GM12872 (cell line): Measurements from ENCODE around the gene C19orf47.

Experiments
- TF ChIP-seq, protein P1 (sequence below): IDR thresholded peaks from 3 replicates; pipeline ENCODE4 v1.5.1; 2011; ENCODE audit warnings: low read depth, mild to moderate bottlenecking, low read length, moderate library complexity; ENCODE audit not compliant: insufficient read depth

C19orf47 gene

GRCh38 chr19:40355975-40356680 lies 7.9 kb upstream of the C19orf47 start:
- TF ChIP-seq, protein P1, sequence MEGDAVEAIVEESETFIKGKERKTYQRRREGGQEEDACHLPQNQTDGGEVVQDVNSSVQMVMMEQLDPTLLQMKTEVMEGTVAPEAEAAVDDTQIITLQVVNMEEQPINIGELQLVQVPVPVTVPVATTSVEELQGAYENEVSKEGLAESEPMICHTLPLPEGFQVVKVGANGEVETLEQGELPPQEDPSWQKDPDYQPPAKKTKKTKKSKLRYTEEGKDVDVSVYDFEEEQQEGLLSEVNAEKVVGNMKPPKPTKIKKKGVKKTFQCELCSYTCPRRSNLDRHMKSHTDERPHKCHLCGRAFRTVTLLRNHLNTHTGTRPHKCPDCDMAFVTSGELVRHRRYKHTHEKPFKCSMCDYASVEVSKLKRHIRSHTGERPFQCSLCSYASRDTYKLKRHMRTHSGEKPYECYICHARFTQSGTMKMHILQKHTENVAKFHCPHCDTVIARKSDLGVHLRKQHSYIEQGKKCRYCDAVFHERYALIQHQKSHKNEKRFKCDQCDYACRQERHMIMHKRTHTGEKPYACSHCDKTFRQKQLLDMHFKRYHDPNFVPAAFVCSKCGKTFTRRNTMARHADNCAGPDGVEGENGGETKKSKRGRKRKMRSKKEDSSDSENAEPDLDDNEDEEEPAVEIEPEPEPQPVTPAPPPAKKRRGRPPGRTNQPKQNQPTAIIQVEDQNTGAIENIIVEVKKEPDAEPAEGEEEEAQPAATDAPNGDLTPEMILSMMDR, result no peak

DNA sequence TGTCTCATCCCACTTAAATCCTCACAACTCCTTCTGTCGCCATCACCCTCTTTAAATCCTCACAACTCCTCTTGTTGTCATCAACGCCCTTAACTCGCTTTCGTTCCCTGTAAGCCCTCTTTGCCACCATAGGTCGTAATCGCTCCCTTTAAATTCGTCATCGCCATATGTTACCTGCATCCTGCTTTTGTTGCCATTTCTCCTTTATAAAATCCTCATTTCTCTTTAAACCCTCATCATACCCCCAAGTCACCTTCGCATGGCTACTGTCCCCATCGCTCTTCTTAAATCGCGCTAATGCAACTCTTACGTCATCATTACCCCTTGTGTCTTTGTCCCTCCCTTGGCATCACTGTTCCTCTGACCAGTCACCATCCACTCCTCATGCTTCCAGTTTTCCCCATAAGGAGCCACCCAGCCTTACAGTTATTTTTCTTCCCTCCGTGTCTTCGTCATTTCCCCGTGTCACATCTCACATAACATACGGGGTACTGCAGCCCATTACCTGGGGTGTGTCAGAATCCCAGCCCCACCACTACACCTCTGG lies 837 bp upstream of the C19orf47 start:
- TF ChIP-seq, protein P1, result no peak

DNA sequence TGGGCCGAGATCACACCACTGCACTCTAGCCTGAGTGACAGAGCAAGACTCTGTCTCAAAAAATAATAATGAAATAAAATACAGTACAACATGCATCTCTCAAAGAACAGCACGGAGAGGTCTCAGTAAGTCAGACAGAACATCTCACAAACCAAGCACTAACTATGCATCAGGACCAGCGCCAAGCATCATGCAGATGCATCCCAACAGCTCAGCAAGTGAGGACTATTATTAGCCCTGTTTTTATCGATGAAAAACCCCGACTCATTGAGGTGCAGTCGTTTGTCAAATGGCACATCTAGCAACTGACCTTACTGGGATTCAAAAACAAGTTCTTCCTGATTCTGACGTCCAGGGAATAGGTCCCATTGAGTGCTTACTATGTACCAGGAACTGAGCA lies 3.8 kb downstream of the C19orf47 start:
- TF ChIP-seq, protein P1, result no peak

DNA sequence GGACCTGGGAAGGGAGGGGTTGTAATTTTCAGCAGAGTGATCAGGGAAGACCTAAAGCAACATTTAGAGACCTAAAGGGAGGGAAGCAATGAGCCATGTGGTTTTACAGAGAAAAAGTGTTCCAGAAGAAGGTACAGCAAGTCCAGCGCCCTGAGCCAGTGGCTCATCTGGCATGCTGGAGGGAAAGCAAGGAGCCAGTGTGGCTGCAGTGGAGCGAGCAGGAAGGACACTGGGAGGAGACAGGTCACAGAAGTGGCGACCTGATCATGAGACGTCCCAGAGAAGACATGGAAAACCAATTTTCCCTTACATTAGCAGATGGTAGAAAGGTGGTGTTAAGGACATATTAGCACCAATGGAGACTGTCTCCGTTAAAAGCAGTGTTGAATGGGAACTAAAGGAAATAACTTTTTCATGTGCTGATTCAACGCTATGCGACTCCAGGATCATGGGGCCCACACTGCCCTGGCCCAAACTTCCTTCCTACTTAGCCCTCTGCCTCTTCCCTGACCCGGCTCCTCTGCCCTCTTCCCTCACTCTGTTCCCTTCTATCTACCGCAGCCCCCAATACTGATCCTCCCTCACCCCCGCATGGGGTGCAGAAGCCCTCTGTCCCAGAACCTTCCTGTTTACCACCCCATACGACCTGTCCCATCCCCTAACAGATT lies 5.4 kb downstream of the C19orf47 start:
- TF ChIP-seq, protein P1, result no peak

DNA sequence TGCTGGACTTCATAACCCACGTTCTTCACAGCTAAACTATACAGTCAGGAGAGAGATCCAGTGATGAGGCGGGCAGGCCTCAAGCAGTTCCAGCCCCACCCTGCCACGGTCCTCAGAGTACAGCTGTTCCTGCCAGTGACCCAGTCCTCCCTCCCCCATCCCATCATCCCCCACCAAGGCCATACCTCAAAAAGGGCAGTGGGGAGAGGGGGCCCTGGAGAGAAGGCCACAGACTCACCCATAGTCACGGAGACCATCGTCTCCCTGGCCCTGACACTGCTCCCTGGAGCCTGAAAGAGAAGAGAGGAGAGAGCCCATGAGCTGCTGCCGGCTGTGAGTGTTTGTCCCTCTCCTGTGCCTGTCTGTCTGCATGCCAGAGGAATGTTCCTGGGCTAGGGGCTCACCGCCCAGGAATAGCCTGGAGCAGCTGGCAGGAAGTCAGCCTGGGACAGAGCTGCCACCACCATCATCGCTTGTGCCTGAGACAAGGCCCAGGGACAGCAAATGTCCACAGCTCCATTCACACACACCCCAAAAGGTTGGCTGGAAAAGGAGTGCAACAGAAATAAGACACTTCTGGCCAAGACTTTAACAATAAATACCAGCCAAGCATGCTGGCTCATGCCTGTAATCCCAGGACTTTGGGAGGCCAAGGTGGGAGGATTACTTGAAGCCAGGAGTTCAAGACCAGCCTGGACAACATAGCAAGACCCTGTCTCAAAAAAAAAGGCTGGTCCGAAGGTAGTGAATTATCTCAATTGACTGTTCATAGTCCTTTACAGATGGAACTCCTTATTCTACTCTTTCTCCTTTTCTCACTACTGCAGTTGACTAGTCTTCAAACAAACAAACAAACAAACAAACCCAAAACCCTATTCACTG lies 6.4 kb downstream of the C19orf47 start:
- TF ChIP-seq, protein P1, result no peak

DNA sequence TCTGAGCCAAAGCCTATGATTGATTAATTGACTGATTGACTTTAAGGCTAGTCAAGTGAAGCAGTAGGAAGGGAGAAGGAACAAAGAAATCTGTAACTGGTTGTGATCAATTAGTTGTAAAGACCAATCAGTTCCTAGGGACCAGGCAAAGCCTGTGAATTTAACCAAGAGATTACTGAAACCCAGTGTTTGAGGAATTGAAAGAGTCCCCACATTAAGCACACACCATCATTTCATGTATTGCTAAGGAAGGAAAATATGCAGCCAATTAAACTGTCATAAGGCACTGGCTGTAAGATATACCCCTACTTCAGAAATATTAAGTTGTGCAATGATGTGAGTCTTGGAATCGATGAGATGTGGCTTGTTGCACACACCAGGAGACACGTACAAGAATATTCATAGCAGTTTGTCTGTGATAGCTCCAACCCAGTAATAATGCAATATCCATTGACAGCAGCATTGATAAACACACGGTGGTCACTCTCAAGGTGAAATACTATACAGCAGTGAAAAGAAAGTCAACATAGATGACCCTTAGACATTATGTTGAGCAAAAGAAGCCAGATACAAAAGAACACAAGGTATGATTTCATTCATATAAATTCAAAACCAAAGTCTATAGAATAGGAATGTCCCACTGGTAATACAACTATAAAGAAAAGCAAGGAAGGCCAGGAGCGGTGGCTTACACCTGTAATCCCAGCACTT lies 9.0 kb downstream of the C19orf47 start:
- TF ChIP-seq, protein P1, result no peak
